Measurements from ENCODE around the gene ERC2.

The ERC2 gene

GRCh38 chr3:55511895-55512570, 956.2 kb downstream of the ERC2 start (continued):
- TF ChIP-seq, protein P1, sequence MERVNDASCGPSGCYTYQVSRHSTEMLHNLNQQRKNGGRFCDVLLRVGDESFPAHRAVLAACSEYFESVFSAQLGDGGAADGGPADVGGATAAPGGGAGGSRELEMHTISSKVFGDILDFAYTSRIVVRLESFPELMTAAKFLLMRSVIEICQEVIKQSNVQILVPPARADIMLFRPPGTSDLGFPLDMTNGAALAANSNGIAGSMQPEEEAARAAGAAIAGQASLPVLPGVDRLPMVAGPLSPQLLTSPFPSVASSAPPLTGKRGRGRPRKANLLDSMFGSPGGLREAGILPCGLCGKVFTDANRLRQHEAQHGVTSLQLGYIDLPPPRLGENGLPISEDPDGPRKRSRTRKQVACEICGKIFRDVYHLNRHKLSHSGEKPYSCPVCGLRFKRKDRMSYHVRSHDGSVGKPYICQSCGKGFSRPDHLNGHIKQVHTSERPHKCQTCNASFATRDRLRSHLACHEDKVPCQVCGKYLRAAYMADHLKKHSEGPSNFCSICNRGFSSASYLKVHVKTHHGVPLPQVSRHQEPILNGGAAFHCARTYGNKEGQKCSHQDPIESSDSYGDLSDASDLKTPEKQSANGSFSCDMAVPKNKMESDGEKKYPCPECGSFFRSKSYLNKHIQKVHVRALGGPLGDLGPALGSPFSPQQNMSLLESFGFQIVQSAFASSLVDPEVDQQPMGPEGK (CRISPR knock-in tag; IDR thresholded peaks at IDR 0.05; ENCODE audit: borderline replicate concordance), result no peak
- TF ChIP-seq TCF4 (CRISPR knock-in tag; IDR thresholded peaks at IDR 0.05; ENCODE audit: borderline replicate concordance), result no peak
- TF ChIP-seq OSR1 (CRISPR knock-in tag; IDR thresholded peaks at IDR 0.05), result no peak
- TF ChIP-seq SNAI2 (CRISPR knock-in tag; IDR thresholded peaks at IDR 0.05), result no peak
- TF ChIP-seq ZNF8 (CRISPR knock-in tag; IDR thresholded peaks at IDR 0.05), result no peak
- no peak for TF ChIP-seq RARB (CRISPR knock-in tag; IDR thresholded peaks at IDR 0.05)
- TF ChIP-seq, protein P2, sequence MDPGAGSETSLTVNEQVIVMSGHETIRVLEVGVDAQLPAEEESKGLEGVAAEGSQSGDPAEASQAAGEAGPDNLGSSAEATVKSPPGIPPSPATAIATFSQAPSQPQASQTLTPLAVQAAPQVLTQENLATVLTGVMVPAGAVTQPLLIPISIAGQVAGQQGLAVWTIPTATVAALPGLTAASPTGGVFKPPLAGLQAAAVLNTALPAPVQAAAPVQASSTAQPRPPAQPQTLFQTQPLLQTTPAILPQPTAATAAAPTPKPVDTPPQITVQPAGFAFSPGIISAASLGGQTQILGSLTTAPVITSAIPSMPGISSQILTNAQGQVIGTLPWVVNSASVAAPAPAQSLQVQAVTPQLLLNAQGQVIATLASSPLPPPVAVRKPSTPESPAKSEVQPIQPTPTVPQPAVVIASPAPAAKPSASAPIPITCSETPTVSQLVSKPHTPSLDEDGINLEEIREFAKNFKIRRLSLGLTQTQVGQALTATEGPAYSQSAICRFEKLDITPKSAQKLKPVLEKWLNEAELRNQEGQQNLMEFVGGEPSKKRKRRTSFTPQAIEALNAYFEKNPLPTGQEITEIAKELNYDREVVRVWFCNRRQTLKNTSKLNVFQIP (CRISPR knock-in tag; IDR thresholded peaks at IDR 0.05; ENCODE audit: borderline replicate concordance, low read depth), result no peak

GRCh38 chr3:55508335-55508734, 959.9 kb downstream of the ERC2 start:
- TF ChIP-seq ARNTL (CRISPR knock-in tag; IDR thresholded peaks at IDR 0.05; ENCODE audit: borderline replicate concordance, low read depth), result no peak
- no peak for TF ChIP-seq TCF4 (CRISPR knock-in tag; IDR thresholded peaks at IDR 0.05; ENCODE audit: borderline replicate concordance)
- TF ChIP-seq SNAI2 (CRISPR knock-in tag; IDR thresholded peaks at IDR 0.05), result no peak
- no peak for TF ChIP-seq ZNF565 (CRISPR knock-in tag; conservative IDR thresholded peaks at IDR 0.05; ENCODE audit: low read depth)
- no peak for TF ChIP-seq ZFP30 (CRISPR knock-in tag; IDR thresholded peaks at IDR 0.05)
- no peak for TF ChIP-seq CREB5 (CRISPR knock-in tag; IDR thresholded peaks at IDR 0.05; ENCODE audit: low read depth)
- ATAC-seq, result no peak

- TF ChIP-seq BACH2 (CRISPR knock-in tag; IDR thresholded peaks at IDR 0.05; ENCODE audit: borderline replicate concordance), result no peak
Measured at GRCh38 chr3:55507808-55508207, 960.5 kb downstream of the ERC2 start.

GRCh38 chr3:55505776-55506175, 962.5 kb downstream of the ERC2 start:
- ATAC-seq, result no peak
- TF ChIP-seq ARNTL (CRISPR knock-in tag; IDR thresholded peaks at IDR 0.05; ENCODE audit: borderline replicate concordance, low read depth), result no peak
- TF ChIP-seq ISL1 (CRISPR knock-in tag; IDR thresholded peaks at IDR 0.05), result no peak
- no peak for TF ChIP-seq CREB5 (CRISPR knock-in tag; IDR thresholded peaks at IDR 0.05; ENCODE audit: low read depth)
- no peak for TF ChIP-seq RARB (CRISPR knock-in tag; IDR thresholded peaks at IDR 0.05)
- TF ChIP-seq TOX (CRISPR knock-in tag; IDR thresholded peaks at IDR 0.05; ENCODE audit: borderline replicate concordance), result no peak
- TF ChIP-seq TSHZ2 (CRISPR knock-in tag; IDR thresholded peaks at IDR 0.05), result no peak
- no peak for TF ChIP-seq TCF4 (CRISPR knock-in tag; IDR thresholded peaks at IDR 0.05; ENCODE audit: borderline replicate concordance)
- TF ChIP-seq, protein P1 (CRISPR knock-in tag; IDR thresholded peaks at IDR 0.05; ENCODE audit: borderline replicate concordance), result no peak
- TF ChIP-seq PPARA (CRISPR knock-in tag; IDR thresholded peaks at IDR 0.05; ENCODE audit: borderline replicate concordance), result no peak
- no peak for TF ChIP-seq SNAI2 (CRISPR knock-in tag; IDR thresholded peaks at IDR 0.05)
- no peak for TF ChIP-seq ZNF8 (CRISPR knock-in tag; IDR thresholded peaks at IDR 0.05)
- TF ChIP-seq, protein P2 (CRISPR knock-in tag; IDR thresholded peaks at IDR 0.05; ENCODE audit: borderline replicate concordance, low read depth), result no peak
- no peak for TF ChIP-seq CSDC2 (CRISPR knock-in tag; IDR thresholded peaks at IDR 0.05)
- no peak for TF ChIP-seq BACH2 (CRISPR knock-in tag; IDR thresholded peaks at IDR 0.05; ENCODE audit: borderline replicate concordance)
- TF ChIP-seq GLIS3 (CRISPR knock-in tag; IDR thresholded peaks at IDR 0.05), result no peak
- no peak for TF ChIP-seq ZC3H10 (CRISPR knock-in tag; IDR thresholded peaks at IDR 0.05)
- TF ChIP-seq OSR1 (CRISPR knock-in tag; IDR thresholded peaks at IDR 0.05), result no peak
- TF ChIP-seq ZNF565 (CRISPR knock-in tag; conservative IDR thresholded peaks at IDR 0.05; ENCODE audit: low read depth), result no peak
- no peak for TF ChIP-seq ZFP30 (CRISPR knock-in tag; IDR thresholded peaks at IDR 0.05)

More at GRCh38 chr3:55507808-55508207, 960.5 kb downstream of the ERC2 start:
- ATAC-seq, result no peak

Data from SK-N-SH treated with all-trans-retinoic acid at 6 μM for 48 hours (cell line).